Naive thymus-derived CD4-positive, alpha-beta T cell (primary cell): ENCODE measurements around the gene RFX6. TPM values are rescaled to one million over a fixed set of nuclear protein-coding genes. Genes with fewer than 3 reads are reported as not detected.

Source experiments
- ATAC-seq: fragments of 150-1000 bp; cut with Tn5 transposase; 2 replicates; pipeline ENCODE4 v1.10.0; 2021; ENCODE audit warnings: mild to moderate bottlenecking, moderate library complexity
- CTCF ChIA-PET: fragments of 350-600 bp; sonication (Branson Sonifier 250); formaldehyde crosslinking; loops from one replicate; lab custom pipeline; 2021; ENCODE audit warnings: antibody characterized with exemption; lab: Charles Lee
- POLR2A ChIA-PET: fragments of 350-600 bp; sonication (Branson Sonifier 250); formaldehyde crosslinking; loops from one replicate; lab custom pipeline; 2021; ENCODE audit warnings: antibody characterized with exemption, inconsistent platforms; lab: Charles Lee
- DNase-seq, 9 donors: peaks; one replicate each; pipeline versions ENCODE4 v3.0.0 to v3.0.0-alpha.2; 2020 to 2022; ENCODE audit warnings: mixed read lengths in 1 of 9
- H3K27ac ChIP-seq: one replicate; pipeline ENCODE4 v1.7.0; 2013; ENCODE audit warnings: mild to moderate bottlenecking, low read depth, low read length, moderate library complexity
- H3K27me3 ChIP-seq, 2 donors: one replicate each; pipeline ENCODE4 v1.7.0; 2013; ENCODE audit warnings: low read length in 2 of 2, mild to moderate bottlenecking in 2 of 2, moderate library complexity in 2 of 2; ENCODE audit not compliant: control insufficient read depth in 2 of 2, insufficient read depth in 2 of 2
- H3K36me3 ChIP-seq, 3 experiments: 1 replicate in 2 of 3; 2 replicates in 1 of 3; pipeline ENCODE4 v1.7.0; 2013; ENCODE audit warnings: low read length in 3 of 3, mild to moderate bottlenecking in 3 of 3, moderate library complexity in 1 of 3; ENCODE audit not compliant: insufficient read depth in 3 of 3, control insufficient read depth in 2 of 3
- H3K4me1 ChIP-seq, 2 donors: one replicate each; pipeline ENCODE4 v1.7.0; 2013; ENCODE audit warnings: low read length in 2 of 2, mild to moderate bottlenecking in 2 of 2, moderate library complexity in 1 of 2; ENCODE audit not compliant: control insufficient read depth in 2 of 2, insufficient read depth in 2 of 2
- H3K4me3 ChIP-seq: 2 replicates; pipeline ENCODE4 v1.7.0; 2013; ENCODE audit warnings: mild to moderate bottlenecking, low read length
- H3K9me3 ChIP-seq, 3 experiments: 1 replicate in 2 of 3; 2 replicates in 1 of 3; pipeline ENCODE4 v1.7.0; 2013; ENCODE audit warnings: low read length in 3 of 3; ENCODE audit not compliant: control insufficient read depth in 2 of 3
- H3K27ac Mint-ChIP-seq, 9 donors: one replicate each; pipeline ENCODE4 v1.8.0; 2020 to 2022; ENCODE audit warnings: mixed read lengths in 9 of 9, mild to moderate bottlenecking in 8 of 9, moderate library complexity in 5 of 9, inconsistent platforms in 2 of 9
- H3K27me3 Mint-ChIP-seq, 5 donors: one replicate each; pipeline ENCODE4 v1.8.0; 2021 to 2022; ENCODE audit warnings: mixed read lengths in 5 of 5, mild to moderate bottlenecking in 1 of 5
- H3K36me3 Mint-ChIP-seq, 5 donors: one replicate each; pipeline ENCODE4 v1.8.0; 2020 to 2022; ENCODE audit warnings: mixed read lengths in 5 of 5, mild to moderate bottlenecking in 3 of 5, inconsistent platforms in 1 of 5
- H3K4me1 Mint-ChIP-seq, 7 donors: one replicate each; pipeline ENCODE4 v1.8.0; 2020 to 2022; ENCODE audit warnings: mixed read lengths in 7 of 7, mild to moderate bottlenecking in 3 of 7, inconsistent platforms in 1 of 7
- H3K4me3 Mint-ChIP-seq, 10 donors: one replicate each; pipeline ENCODE4 v1.8.0; 2020 to 2022; ENCODE audit warnings: mild to moderate bottlenecking in 10 of 10, mixed read lengths in 10 of 10, moderate library complexity in 6 of 10, inconsistent platforms in 2 of 10
- H3K9me3 Mint-ChIP-seq, 11 donors: one replicate each; pipeline ENCODE4 v1.8.0; 2020 to 2022; ENCODE audit warnings: mixed read lengths in 11 of 11, mild to moderate bottlenecking in 4 of 11, inconsistent platforms in 1 of 11, moderate library complexity in 1 of 11
- intact Hi-C, 2 donors: fragments of 100-400 bp; cut with micrococcal nuclease; formaldehyde crosslinking; loops; one replicate each; pipeline ENCODE4 v1.15.1; 2023
- polyA plus RNA-seq, 2 donors: library from polyadenylated mRNA; unstranded; fragments of 300-500 nt; fragmentation: Illumina TruSeq; gene quantifications; one replicate each; pipeline ENCODE4 v1.2.3, GENCODE V29; 2021
- total RNA-seq, 6 experiments: library from RNA in 5 of 6; stranded (reverse) in 5 of 6; gene quantifications; 1 replicate in 5 of 6; 2 replicates in 1 of 6; pipeline ENCODE4 v1.2.3 and lab custom pipeline; 2021 to 2026

Gene RFX6
- total and polyA plus RNA-seq, 7 experiments from 2014 or later, result not detected

- H3K4me3 Mint-ChIP-seq, result peak overlapping the region in 3 of 10 donors; percentile 34 to 61 (median 59)
- H3K36me3 ChIP-seq, result no peaks in the 10 kb centered on the region
- peaks cover 34 to 53% (median 43%) of the 10 kb centered on the region in 5 donors for H3K27me3 Mint-ChIP-seq
- H3K4me1 ChIP-seq, result no peaks in the 10 kb centered on the region
- intact Hi-C loops, result no loop called here
- ATAC-seq (no peak), DNase-seq (no peak)
- H3K4me1 Mint-ChIP-seq, result peaks cover 5 to 17% (median 11%) of the 10 kb centered on the region in 7 donors
- H3K27me3 ChIP-seq, result peaks cover 0 to 4% of the 10 kb centered on the region in 2 donors
- ChIA-PET POLR2A (no interaction called here), CTCF (no interaction called here)
- H3K9me3 ChIP-seq, result no peaks in the 10 kb centered on the region
- H3K27ac Mint-ChIP-seq, result no peak overlapping the region
- no peak overlapping the region for H3K27ac ChIP-seq
- peaks cover 0 to 8% (median 2%) of the 10 kb centered on the region in 11 donors for H3K9me3 Mint-ChIP-seq
- H3K4me3 ChIP-seq, result no peak overlapping the region
- H3K36me3 Mint-ChIP-seq, result peaks cover 0 to 6% (median 0%) of the 10 kb centered on the region in 5 donors
Measured at GRCh38 chr6:116877743-116878142, 701 bp downstream of the RFX6 start.

- ChIA-PET POLR2A (no interaction called here), CTCF (no interaction called here)
- no peak for ATAC-seq
- intact Hi-C loops, result no loop called here
- Mint-ChIP-seq H3K27ac (no peak overlapping the region), H3K27me3 (peaks cover 16 to 24% (median 23%) of the 10 kb centered on the region in 5 donors), H3K36me3 (peaks cover 0 to 1% (median 0%) of the 10 kb centered on the region in 5 donors), H3K4me3 (no peak overlapping the region), H3K4me1 (peaks cover 2 to 11% (median 8%) of the 10 kb centered on the region in 7 donors), H3K9me3 (peaks cover 0 to 4% (median 0%) of the 10 kb centered on the region in 11 donors)
- Histone ChIP-seq H3K9me3 (no peaks in the 10 kb centered on the region), H3K27me3 (no peaks in the 10 kb centered on the region), H3K27ac (no peak overlapping the region), H3K4me1 (no peaks in the 10 kb centered on the region), H3K4me3 (no peak overlapping the region), H3K36me3 (no peaks in the 10 kb centered on the region)
- no peak for DNase-seq
Measured at GRCh38 chr6:116881236-116881635, 4.2 kb downstream of the RFX6 start.

- intact Hi-C loops, result no loop called here
- H3K4me1 ChIP-seq, result no peaks in the 10 kb centered on the region
- H3K27me3 ChIP-seq, result no peaks in the 10 kb centered on the region
- ChIA-PET CTCF (no interaction called here), POLR2A (no interaction called here)
- H3K9me3 Mint-ChIP-seq, result peaks cover 0 to 2% (median 0%) of the 10 kb centered on the region in 11 donors
- DNase-seq (no peak), ATAC-seq (no peak)
- no peak overlapping the region for H3K27ac ChIP-seq
- no peaks in the 10 kb centered on the region for H3K4me1 Mint-ChIP-seq
- no peaks in the 10 kb centered on the region for H3K36me3 ChIP-seq
- no peaks in the 10 kb centered on the region for H3K9me3 ChIP-seq
- peaks cover 2 to 9% (median 7%) of the 10 kb centered on the region in 5 donors for H3K27me3 Mint-ChIP-seq
- H3K4me3 Mint-ChIP-seq, result no peak overlapping the region
- H3K4me3 ChIP-seq, result no peak overlapping the region
- no peaks in the 10 kb centered on the region for H3K36me3 Mint-ChIP-seq
- no peak overlapping the region for H3K27ac Mint-ChIP-seq
Measured at GRCh38 chr6:116883005-116883404, 6.0 kb downstream of the RFX6 start.

DNA sequence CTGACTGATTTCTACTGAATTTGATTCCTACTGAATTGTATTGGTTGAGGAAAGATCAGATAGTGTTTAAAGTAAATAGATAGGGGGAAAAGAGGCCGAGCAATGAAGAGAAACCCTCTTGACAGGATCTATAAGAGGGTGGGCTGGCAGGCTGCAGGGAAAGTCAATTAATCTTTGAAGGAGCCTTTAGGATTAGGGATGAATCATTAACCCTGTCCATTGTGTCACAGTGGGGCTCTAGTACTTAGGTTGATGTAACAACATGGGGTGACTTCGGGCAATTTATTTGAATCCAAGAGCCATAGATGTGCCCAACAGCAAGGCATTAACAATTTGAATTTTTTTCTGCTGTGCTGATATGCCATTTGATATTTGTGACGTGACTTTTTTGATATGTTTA is 7.5 kb downstream of the RFX6 start:
- no peaks in the 10 kb centered on the region for H3K4me1 ChIP-seq
- H3K4me3 ChIP-seq, result no peak overlapping the region
- H3K4me1 Mint-ChIP-seq, result no peaks in the 10 kb centered on the region
- peaks cover 0 to 2% (median 0%) of the 10 kb centered on the region in 11 donors for H3K9me3 Mint-ChIP-seq
- no peaks in the 10 kb centered on the region for H3K9me3 ChIP-seq
- no peaks in the 10 kb centered on the region for H3K36me3 Mint-ChIP-seq
- no peaks in the 10 kb centered on the region for H3K27me3 ChIP-seq
- H3K4me3 Mint-ChIP-seq, result no peak overlapping the region
- ChIA-PET POLR2A (no interaction called here), CTCF (no interaction called here)
- intact Hi-C loops, result no loop called here
- DNase-seq (no peak), ATAC-seq (no peak)
- peaks cover 0 to 8% (median 5%) of the 10 kb centered on the region in 5 donors for H3K27me3 Mint-ChIP-seq
- no peak overlapping the region for H3K27ac Mint-ChIP-seq
- H3K36me3 ChIP-seq, result no peaks in the 10 kb centered on the region
- no peak overlapping the region for H3K27ac ChIP-seq

GRCh38 chr6:116887168-116887567 is 10.1 kb downstream of the RFX6 start:
- peaks cover 0 to 2% (median 0%) of the 10 kb centered on the region in 11 donors for H3K9me3 Mint-ChIP-seq

GRCh38 chr6:116887894-116888293 is 10.9 kb downstream of the RFX6 start:
- Mint-ChIP-seq H3K27ac (no peak overlapping the region), H3K4me3 (no peak overlapping the region), H3K9me3 (peaks cover 0 to 2% (median 0%) of the 10 kb centered on the region in 11 donors), H3K36me3 (no peaks in the 10 kb centered on the region), H3K4me1 (no peaks in the 10 kb centered on the region), H3K27me3 (peaks cover 0 to 5% (median 4%) of the 10 kb centered on the region in 5 donors)
- Histone ChIP-seq H3K4me3 (no peak overlapping the region), H3K27ac (no peak overlapping the region), H3K36me3 (no peaks in the 10 kb centered on the region), H3K9me3 (no peaks in the 10 kb centered on the region), H3K4me1 (no peaks in the 10 kb centered on the region), H3K27me3 (no peaks in the 10 kb centered on the region)
- CTCF ChIA-PET, result interaction anchor here (0.7 kb wide), 1 partner anchor 143 kb away, joined by 3 read pairs; no protein-coding TSS in a partner anchor
- POLR2A ChIA-PET, result no interaction called here
- intact Hi-C loops, result no loop called here
- DNase-seq (no peak), ATAC-seq (no peak)

More at GRCh38 chr6:116887168-116887567, 10.1 kb downstream of the RFX6 start:
- Histone ChIP-seq H3K27ac (no peak overlapping the region), H3K9me3 (no peaks in the 10 kb centered on the region), H3K27me3 (no peaks in the 10 kb centered on the region), H3K36me3 (no peaks in the 10 kb centered on the region), H3K4me1 (no peaks in the 10 kb centered on the region), H3K4me3 (no peak overlapping the region)
- H3K4me1 Mint-ChIP-seq, result no peaks in the 10 kb centered on the region
- ATAC-seq, result no peak
- intact Hi-C loops, result no loop called here
- peaks cover 0 to 5% (median 4%) of the 10 kb centered on the region in 5 donors for H3K27me3 Mint-ChIP-seq
- no peak overlapping the region for H3K27ac Mint-ChIP-seq
- ChIA-PET CTCF (no interaction called here), POLR2A (no interaction called here)
- H3K36me3 Mint-ChIP-seq, result no peaks in the 10 kb centered on the region
- H3K4me3 Mint-ChIP-seq, result no peak overlapping the region
- no peak for DNase-seq

DNA sequence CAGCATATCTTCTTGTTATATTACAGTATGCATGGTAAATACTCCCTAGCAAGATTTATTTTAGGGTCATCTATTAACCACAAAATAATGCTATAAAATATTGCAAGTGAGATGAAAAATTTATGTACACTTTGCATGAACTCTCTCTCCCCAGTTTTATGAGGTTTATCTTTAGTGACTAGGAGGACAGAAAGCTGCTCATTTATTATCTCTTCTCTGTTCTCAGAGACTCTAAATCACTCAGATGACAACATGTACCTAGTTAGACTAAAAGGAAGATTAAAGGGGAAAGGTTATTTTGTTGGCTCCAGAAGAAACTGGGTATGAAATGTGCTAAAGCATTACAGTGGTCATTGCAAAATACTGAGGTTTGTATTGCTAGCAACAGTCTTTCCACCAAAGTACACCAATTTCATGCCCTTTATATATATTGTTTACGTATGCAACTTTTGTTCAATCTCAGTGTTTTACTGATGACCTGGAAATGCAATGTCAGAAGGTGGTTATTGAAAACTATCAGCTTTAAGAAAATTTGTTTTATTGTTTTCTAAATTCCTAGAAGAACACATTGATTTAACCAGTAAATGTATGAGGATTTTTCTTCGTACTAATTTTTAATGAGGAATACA is 11.8 kb downstream of the RFX6 start:
- Mint-ChIP-seq H3K4me1 (no peaks in the 10 kb centered on the region), H3K4me3 (no peak overlapping the region), H3K27ac (no peak overlapping the region), H3K9me3 (no peaks in the 10 kb centered on the region), H3K36me3 (no peaks in the 10 kb centered on the region), H3K27me3 (peaks cover 0 to 6% (median 2%) of the 10 kb centered on the region in 5 donors)
- H3K4me1 ChIP-seq, result no peaks in the 10 kb centered on the region
- intact Hi-C loops, result no loop called here
- no peak overlapping the region for H3K27ac ChIP-seq
- ATAC-seq (no peak), DNase-seq (no peak)
- CTCF ChIA-PET, result interaction anchor here (0.7 kb wide), 1 partner anchor 144 kb away, joined by 3 read pairs; no protein-coding TSS in a partner anchor
- no peaks in the 10 kb centered on the region for H3K27me3 ChIP-seq
- no peak overlapping the region for H3K4me3 ChIP-seq
- POLR2A ChIA-PET, result no interaction called here
- no peaks in the 10 kb centered on the region for H3K9me3 ChIP-seq
- no peaks in the 10 kb centered on the region for H3K36me3 ChIP-seq
